OCI-LY1 (cell line): ENCODE data around the gene SUGCT.

Experiments
- H2AFZ ChIP-seq: fragments of 200-600 bp; sonication (generic), shearing (Covaris generic); 2 replicates; pipeline ENCODE4 v1.6.0; 2014; ENCODE audit warnings: antibody characterized with exemption, mild to moderate bottlenecking, low read length
- H3F3A ChIP-seq: fragments of 200-600 bp; sonication (generic), shearing (Covaris generic); 2 replicates; pipeline ENCODE4 v1.6.0; 2014; ENCODE audit warnings: mild to moderate bottlenecking, antibody characterized with exemption, low read length, moderate library complexity; ENCODE audit not compliant: insufficient read depth
- H3K27ac ChIP-seq: fragments of 200-600 bp; sonication (generic); 2 replicates; pipeline ENCODE4 v1.5.1; 2014; ENCODE audit warnings: low read length, mixed run types, mild to moderate bottlenecking, low read depth; ENCODE audit not compliant: poor library complexity, severe bottlenecking
- H3K27me3 ChIP-seq: fragments of 200-600 bp; sonication (generic); 2 replicates; pipeline ENCODE4 v1.6.0; 2014; ENCODE audit warnings: antibody characterized with exemption, mild to moderate bottlenecking, low read length, moderate library complexity; ENCODE audit not compliant: insufficient read depth
- H3K36me3 ChIP-seq: fragments of 200-600 bp; sonication (generic); 2 replicates; pipeline ENCODE4 v1.6.1; 2014; ENCODE audit warnings: mild to moderate bottlenecking, antibody characterized with exemption, low read length, moderate library complexity, mixed read lengths; ENCODE audit not compliant: insufficient read depth
- H3K4me1 ChIP-seq: fragments of 200-600 bp; sonication (generic); 2 replicates; pipeline ENCODE4 v1.5.1; 2014; ENCODE audit warnings: mild to moderate bottlenecking, low read length, moderate library complexity; ENCODE audit not compliant: insufficient read depth, severe bottlenecking
- H3K4me2 ChIP-seq: fragments of 200-600 bp; sonication (generic), shearing (Covaris generic); 2 replicates; pipeline ENCODE4 v1.6.1; 2014; ENCODE audit warnings: low read length
- H3K4me3 ChIP-seq: fragments of 200-600 bp; sonication (generic); 2 replicates; pipeline ENCODE4 v1.5.1; 2014; ENCODE audit warnings: low read length, low read depth, mild to moderate bottlenecking, mixed read lengths; ENCODE audit not compliant: poor library complexity, severe bottlenecking
- H3K79me2 ChIP-seq: fragments of 200-600 bp; shearing (Covaris generic); 2 replicates; pipeline ENCODE4 v1.6.1; 2016; ENCODE audit warnings: mixed run types, low read length, mixed read lengths; ENCODE audit not compliant: insufficient read depth
- H3K9ac ChIP-seq: fragments of 200-600 bp; sonication (generic), shearing (Covaris generic); 2 replicates; pipeline ENCODE4 v1.6.1; 2014; ENCODE audit warnings: mild to moderate bottlenecking, low read length, mixed read lengths
- H3K9me2 ChIP-seq: fragments of 200-600 bp; sonication (generic), shearing (Covaris generic); 2 replicates; pipeline ENCODE4 v1.6.1; 2014; ENCODE audit warnings: low read depth, mild to moderate bottlenecking, low read length, mixed read lengths
- H3K9me3 ChIP-seq: fragments of 200-600 bp; shearing (Covaris generic); 2 replicates; pipeline ENCODE4 v1.6.1; 2014; ENCODE audit warnings: low read length, mixed read lengths
- H4K20me1 ChIP-seq: fragments of 200-600 bp; sonication (generic), shearing (Covaris generic); 2 replicates; pipeline ENCODE4 v1.6.0; 2016; ENCODE audit warnings: mild to moderate bottlenecking, low read length; ENCODE audit not compliant: insufficient read depth
- CTCF ChIP-seq: fragments of 200-600 bp; sonication (generic), shearing (Covaris generic); IDR thresholded peaks from 2 replicates; pipeline ENCODE4 v1.5.1; 2017; ENCODE audit warnings: mild to moderate bottlenecking, antibody characterized with exemption, low read length, moderate library complexity, mixed read lengths
- EZH2 ChIP-seq: fragments of 200-600 bp; sonication (generic), shearing (Covaris generic); IDR thresholded peaks from 2 replicates; pipeline ENCODE4 v1.8.0; 2017; ENCODE audit warnings: borderline replicate concordance, mixed run types, mild to moderate bottlenecking, antibody characterized with exemption, low read length, moderate library complexity, mixed read lengths

SUGCT gene

GRCh38 chr7:40882071-40882658 lies 747.4 kb downstream of the SUGCT start:
- no peaks in the 10 kb centered on the region for H3K9me3 ChIP-seq
- no peak overlapping the region for H3K27ac ChIP-seq
- no peaks in the 10 kb centered on the region for H3F3A ChIP-seq
- no peaks in the 10 kb centered on the region for H3K4me1 ChIP-seq
- H4K20me1 ChIP-seq = no peaks in the 10 kb centered on the region
- H3K36me3 ChIP-seq = no peaks in the 10 kb centered on the region
- TF ChIP-seq EZH2 = no peak
- no peak for TF ChIP-seq CTCF
- no peak overlapping the region for H3K4me3 ChIP-seq
- H3K27me3 ChIP-seq = no peaks in the 10 kb centered on the region
- no peak overlapping the region for H3K9ac ChIP-seq
- H3K79me2 ChIP-seq = no peaks in the 10 kb centered on the region
- H3K4me2 ChIP-seq = no peak overlapping the region
- H2AFZ ChIP-seq = no peak overlapping the region
- no peaks in the 10 kb centered on the region for H3K9me2 ChIP-seq

GRCh38 chr7:40883826-40884225 lies 749.0 kb downstream of the SUGCT start:
- no peaks in the 10 kb centered on the region for H3K9me3 ChIP-seq
- no peak for TF ChIP-seq EZH2
- no peak for TF ChIP-seq CTCF
- no peaks in the 10 kb centered on the region for H3K27me3 ChIP-seq
- no peaks in the 10 kb centered on the region for H3K36me3 ChIP-seq
- H3K9me2 ChIP-seq = no peaks in the 10 kb centered on the region
- H3K4me3 ChIP-seq = no peak overlapping the region
- H3F3A ChIP-seq = no peaks in the 10 kb centered on the region
- no peaks in the 10 kb centered on the region for H4K20me1 ChIP-seq
- no peaks in the 10 kb centered on the region for H3K4me1 ChIP-seq
- H3K9ac ChIP-seq = no peak overlapping the region
- no peak overlapping the region for H3K4me2 ChIP-seq
- H3K27ac ChIP-seq = no peak overlapping the region
- H2AFZ ChIP-seq = no peak overlapping the region
- H3K79me2 ChIP-seq = no peaks in the 10 kb centered on the region

GRCh38 chr7:40884241-40884640 lies 749.4 kb downstream of the SUGCT start:
- Histone ChIP-seq H3K4me1 (no peaks in the 10 kb centered on the region), H3K79me2 (no peaks in the 10 kb centered on the region), H3K27ac (no peak overlapping the region), H3K27me3 (no peaks in the 10 kb centered on the region), H3K4me2 (no peak overlapping the region), H3K9me3 (no peaks in the 10 kb centered on the region), H2AFZ (no peak overlapping the region), H4K20me1 (no peaks in the 10 kb centered on the region), H3K36me3 (no peaks in the 10 kb centered on the region), H3F3A (no peaks in the 10 kb centered on the region), H3K4me3 (no peak overlapping the region), H3K9ac (no peak overlapping the region), H3K9me2 (no peaks in the 10 kb centered on the region)
- TF ChIP-seq CTCF (no peak), EZH2 (no peak)
